Nephron (organoid): ENCODE measurements around the gene HTR3B.

Source experiments
- H3K27ac Mint-ChIP-seq, 3 experiments: 2 replicates each; pipeline ENCODE4 v1.8.0; 2020; ENCODE audit warnings: mixed read lengths in 3 of 3, mild to moderate bottlenecking in 2 of 3, moderate library complexity in 1 of 3
- H3K27me3 Mint-ChIP-seq: 2 replicates; pipeline ENCODE4 v1.8.0; 2021; ENCODE audit warnings: low read depth, mild to moderate bottlenecking, moderate library complexity, mixed read lengths
- H3K36me3 Mint-ChIP-seq: 2 replicates; pipeline ENCODE4 v1.8.0; 2020; ENCODE audit warnings: low read depth, mixed read lengths
- H3K4me1 Mint-ChIP-seq: 2 replicates; pipeline ENCODE4 v1.8.0; 2020; ENCODE audit warnings: mixed read lengths
- H3K4me3 Mint-ChIP-seq, 3 experiments: 2 replicates each; pipeline ENCODE4 v1.8.0; 2020; ENCODE audit warnings: mild to moderate bottlenecking in 3 of 3, mixed read lengths in 3 of 3, moderate library complexity in 2 of 3
- H3K9me3 Mint-ChIP-seq: 2 replicates; pipeline ENCODE4 v1.8.0; 2020; ENCODE audit warnings: mixed read lengths
- CTCF ChIP-seq, 3 experiments: fragments of 200-600 bp; sonication (generic); IDR thresholded peaks; one replicate each; pipeline ENCODE4 v1.5.0; 2021; ENCODE audit warnings: antibody characterized with exemption in 3 of 3; ENCODE audit not compliant: unreplicated experiment in 3 of 3

Gene HTR3B

GRCh38 chr11:113880971-113881370 is 23.6 kb upstream of the HTR3B start:
- H3K4me1 Mint-ChIP-seq, result peaks cover 14% of the 10 kb centered on the region
- H3K27ac Mint-ChIP-seq, result no peak overlapping the region
- H3K9me3 Mint-ChIP-seq, result no peaks in the 10 kb centered on the region
- no peaks in the 10 kb centered on the region for H3K36me3 Mint-ChIP-seq
- TF ChIP-seq CTCF (IDR thresholded peaks at IDR 0.05; ENCODE audit: unreplicated experiment in 3 of 3), result no peak
- H3K4me3 Mint-ChIP-seq, result no peak overlapping the region
- no peaks in the 10 kb centered on the region for H3K27me3 Mint-ChIP-seq

GRCh38 chr11:113881856-113882255 is 22.7 kb upstream of the HTR3B start:
- H3K36me3 Mint-ChIP-seq, result no peaks in the 10 kb centered on the region
- H3K9me3 Mint-ChIP-seq, result no peaks in the 10 kb centered on the region
- H3K27ac Mint-ChIP-seq, result peak overlapping the region in 2 of 3 experiments; percentile 41 to 56

GRCh38 chr11:113884361-113884836 is 20.2 kb upstream of the HTR3B start:
- H3K27ac Mint-ChIP-seq, result peak overlapping the region in 1 of 3 experiments; percentile 56
- H3K9me3 Mint-ChIP-seq, result no peaks in the 10 kb centered on the region
- H3K4me1 Mint-ChIP-seq, result peaks cover 8% of the 10 kb centered on the region

More at GRCh38 chr11:113881856-113882255, 22.7 kb upstream of the HTR3B start:
- H3K4me1 Mint-ChIP-seq, result peaks cover 9% of the 10 kb centered on the region
- no peak overlapping the region for H3K4me3 Mint-ChIP-seq
- no peaks in the 10 kb centered on the region for H3K27me3 Mint-ChIP-seq
- TF ChIP-seq CTCF (IDR thresholded peaks at IDR 0.05; ENCODE audit: unreplicated experiment in 3 of 3), result no peak

GRCh38 chr11:113885897-113886296 is 18.7 kb upstream of the HTR3B start:
- TF ChIP-seq CTCF (IDR thresholded peaks at IDR 0.05; ENCODE audit: unreplicated experiment in 3 of 3), result no peak
- no peaks in the 10 kb centered on the region for H3K36me3 Mint-ChIP-seq

More at GRCh38 chr11:113884361-113884836, 20.2 kb upstream of the HTR3B start:
- no peaks in the 10 kb centered on the region for H3K36me3 Mint-ChIP-seq
- TF ChIP-seq CTCF (IDR thresholded peaks at IDR 0.05; ENCODE audit: unreplicated experiment in 3 of 3), result no peak
- H3K4me3 Mint-ChIP-seq, result no peak overlapping the region
- H3K27me3 Mint-ChIP-seq, result no peaks in the 10 kb centered on the region

GRCh38 chr11:113888848-113889247 is 15.7 kb upstream of the HTR3B start:
- Mint-ChIP-seq H3K4me1 (no peaks in the 10 kb centered on the region), H3K4me3 (no peak overlapping the region), H3K27me3 (no peaks in the 10 kb centered on the region), H3K36me3 (no peaks in the 10 kb centered on the region), H3K9me3 (no peaks in the 10 kb centered on the region), H3K27ac (no peak overlapping the region)
- no peak for TF ChIP-seq CTCF (IDR thresholded peaks at IDR 0.05; ENCODE audit: unreplicated experiment in 3 of 3)

More at GRCh38 chr11:113885897-113886296, 18.7 kb upstream of the HTR3B start:
- Mint-ChIP-seq H3K27ac (no peak overlapping the region), H3K9me3 (no peaks in the 10 kb centered on the region), H3K4me3 (no peak overlapping the region), H3K27me3 (no peaks in the 10 kb centered on the region), H3K4me1 (peaks cover 8% of the 10 kb centered on the region)

GRCh38 chr11:113894421-113894996 is 10.1 kb upstream of the HTR3B start:
- Mint-ChIP-seq H3K27ac (peak overlapping the region in 1 of 3 experiments; percentile 23), H3K9me3 (no peaks in the 10 kb centered on the region), H3K27me3 (peaks cover 6% of the 10 kb centered on the region), H3K4me1 (peaks cover 21% of the 10 kb centered on the region), H3K4me3 (no peak overlapping the region), H3K36me3 (no peaks in the 10 kb centered on the region)
- TF ChIP-seq CTCF (IDR thresholded peaks at IDR 0.05; ENCODE audit: unreplicated experiment in 3 of 3), result no peak
